Keratinocyte (primary cell): Measurements from ENCODE around the gene SCUBE2. TPM values are rescaled to one million over a fixed set of nuclear protein-coding genes. Genes with fewer than 3 reads are reported as not detected.

Experiments used
- DNase-seq: peaks from one replicate; pipeline ENCODE4 v3.0.0-alpha.2; 2011; ENCODE audit warnings: low read depth, missing footprints, low spot score
- FAIRE-seq: peaks from 2 replicates; lab custom pipeline; 2011; peaks lifted over from hg19 to GRCh38; lab: Jason Lieb, UNC
- H2AFZ ChIP-seq: 2 replicates; pipeline ENCODE4 v1.6.0; 2012; ENCODE audit warnings: low read length, control low read depth, inconsistent platforms; ENCODE audit not compliant: control insufficient read depth
- H3K27ac ChIP-seq: 2 replicates; pipeline ENCODE4 v1.5.1; 2011; ENCODE audit warnings: low read length; ENCODE audit not compliant: control insufficient read depth, insufficient read depth
- H3K27me3 ChIP-seq: 3 replicates; pipeline ENCODE4 v1.6.0; 2011; ENCODE audit warnings: low read length; ENCODE audit not compliant: control insufficient read depth, insufficient read depth; ENCODE audit errors: extremely low read depth
- H3K36me3 ChIP-seq, 2 experiments: 2 replicates in 1 of 2; 3 replicates in 1 of 2; pipeline ENCODE4 v1.5.1; 2011; ENCODE audit warnings: low read length in 2 of 2, mild to moderate bottlenecking in 1 of 2; ENCODE audit not compliant: control insufficient read depth in 2 of 2, insufficient read depth in 2 of 2; ENCODE audit errors: extremely low read depth in 1 of 2
- H3K4me1 ChIP-seq: 3 replicates; pipeline ENCODE4 v1.5.1; 2011; ENCODE audit warnings: low read length; ENCODE audit not compliant: control insufficient read depth, insufficient read depth; ENCODE audit errors: extremely low read depth
- H3K4me2 ChIP-seq: 3 replicates; pipeline ENCODE4 v1.6.0; 2011; ENCODE audit warnings: low read depth, low read length; ENCODE audit not compliant: control insufficient read depth, insufficient read depth; ENCODE audit errors: extremely low read depth
- H3K4me3 ChIP-seq, 3 experiments: fragments of 200-600 bp in 1 of 3; sonication (generic) in 1 of 3; 2 replicates in 2 of 3; 3 replicates in 1 of 3; pipeline ENCODE4 v1.5.1; 2011 to 2016; ENCODE audit warnings: low read length in 3 of 3, mild to moderate bottlenecking in 3 of 3, control low read depth in 2 of 3, inconsistent platforms in 1 of 3, low read depth in 1 of 3, mixed read lengths in 1 of 3, mixed run types in 1 of 3, moderate library complexity in 1 of 3; ENCODE audit not compliant: control insufficient read depth in 2 of 3, insufficient read depth in 2 of 3; ENCODE audit errors: extremely low read depth in 1 of 3
- H3K79me2 ChIP-seq: 2 replicates; pipeline ENCODE4 v1.6.0; 2012; ENCODE audit warnings: low read length; ENCODE audit not compliant: control insufficient read depth, insufficient read depth
- H3K9ac ChIP-seq: 3 replicates; pipeline ENCODE4 v1.6.0; 2011; ENCODE audit warnings: low read length; ENCODE audit not compliant: control insufficient read depth, insufficient read depth; ENCODE audit errors: extremely low read depth
- H3K9me1 ChIP-seq: 3 replicates; pipeline ENCODE4 v1.6.0; 2011; ENCODE audit warnings: low read length; ENCODE audit not compliant: control insufficient read depth, insufficient read depth; ENCODE audit errors: extremely low read depth
- H3K9me3 ChIP-seq: 2 replicates; pipeline ENCODE4 v1.5.1; 2012; ENCODE audit warnings: low read depth, low read length; ENCODE audit not compliant: control insufficient read depth
- H4K20me1 ChIP-seq: 3 replicates; pipeline ENCODE4 v1.6.0; 2011; ENCODE audit warnings: low read length; ENCODE audit not compliant: control insufficient read depth, insufficient read depth; ENCODE audit errors: extremely low read depth
- CTCF ChIP-seq, 3 experiments: IDR thresholded peaks in 1 of 3; conservative IDR thresholded peaks in 1 of 3; optimal IDR thresholded peaks in 1 of 3; 2 replicates in 2 of 3; 3 replicates in 1 of 3; pipeline versions ENCODE3 to v1.5.1; 2011; ENCODE audit warnings: low read length in 3 of 3, mild to moderate bottlenecking in 3 of 3, moderate library complexity in 2 of 3, control low read depth in 1 of 3, inconsistent platforms in 1 of 3; ENCODE audit not compliant: insufficient read depth in 2 of 3; ENCODE audit errors: extremely low read depth in 1 of 3
- EZH2 ChIP-seq: IDR thresholded peaks from one replicate; pipeline ENCODE4 v1.6.1; 2012; ENCODE audit warnings: inconsistent platforms, mild to moderate bottlenecking, low read length, moderate library complexity
- dilution Hi-C: fragments of 300-500 bp; cut with MboI; formaldehyde crosslinking; loops from one replicate; pipeline ENCODE4 v1.7.0; 2020; ENCODE audit warnings: low sequenced_read_pairs; ENCODE audit not compliant: extremely low pct_ligation_motif_present
- polyA plus RNA-seq, 5 experiments: library from polyadenylated mRNA; depleted of rRNA in 3 of 5; stranded (reverse) in 3 of 5; stranded (forward) in 1 of 5; unstranded in 1 of 5; fragments of >200 nt; gene quantifications; 1 replicate in 1 of 5; 2 replicates in 3 of 5; 3 replicates in 1 of 5; pipeline versions ENCODE4 v1.2.1 to v1.2.3, GENCODE V29; 2011 to 2012; ENCODE audit warnings: missing spikeins in 2 of 5, low read depth in 1 of 5, low replicate concordance in 1 of 5

The SCUBE2 gene
- polyA plus RNA-seq, 1 donor (not counting 4 experiments of a cell fraction or from before 2014, with no cell fraction given), result 1.5 TPM

GRCh38 chr11:9123595-9124304 is 32.4 kb upstream of the SCUBE2 start:
- dilution Hi-C loops, result no loop called here
- TF ChIP-seq CTCF (optimal IDR thresholded peaks at IDR 0.05 in 1 of 3, IDR thresholded peaks at IDR 0.05 in 1 of 3, conservative IDR thresholded peaks at IDR 0.05 in 1 of 3; ENCODE audit: extremely low read depth in 1 of 3, insufficient read depth in 2 of 3, low read length in 3 of 3), result no peak
- Histone ChIP-seq H3K4me2 (no peak overlapping the region), H2AFZ (no peak overlapping the region), H4K20me1 (no peaks in the 10 kb centered on the region), H3K27me3 (no peaks in the 10 kb centered on the region), H3K4me3 (no peak overlapping the region), H3K36me3 (no peaks in the 10 kb centered on the region), H3K4me1 (no peaks in the 10 kb centered on the region), H3K9me3 (no peaks in the 10 kb centered on the region), H3K27ac (no peak overlapping the region), H3K79me2 (no peaks in the 10 kb centered on the region), H3K9ac (no peak overlapping the region), H3K9me1 (no peaks in the 10 kb centered on the region)
- FAIRE-seq (no peak), DNase-seq (no peak)

- dilution Hi-C loops, result no loop called here
- H2AFZ ChIP-seq, result no peak overlapping the region
- H3K9me3 ChIP-seq, result no peaks in the 10 kb centered on the region
- TF ChIP-seq CTCF (optimal IDR thresholded peaks at IDR 0.05 in 1 of 3, IDR thresholded peaks at IDR 0.05 in 1 of 3, conservative IDR thresholded peaks at IDR 0.05 in 1 of 3; ENCODE audit: extremely low read depth in 1 of 3, insufficient read depth in 2 of 3, low read length in 3 of 3) (no peak), EZH2 (no peak)
- no peaks in the 10 kb centered on the region for H3K36me3 ChIP-seq
- no peaks in the 10 kb centered on the region for H4K20me1 ChIP-seq
- no peak overlapping the region for H3K27ac ChIP-seq
- no peaks in the 10 kb centered on the region for H3K9me1 ChIP-seq
- H3K4me3 ChIP-seq, result no peak overlapping the region
- no peaks in the 10 kb centered on the region for H3K79me2 ChIP-seq
- no peaks in the 10 kb centered on the region for H3K27me3 ChIP-seq
- H3K9ac ChIP-seq, result no peak overlapping the region
- no peak overlapping the region for H3K4me2 ChIP-seq
- no peak for FAIRE-seq
- H3K4me1 ChIP-seq, result no peaks in the 10 kb centered on the region
- DNase-seq, result no peak
Measured at GRCh38 chr11:9121469-9121796, 30.0 kb upstream of the SCUBE2 start.
